GM13976 (cell line): ENCODE data around the gene ANKRD11.

Source experiments
- DNase-seq: peaks from one replicate; pipeline ENCODE4 v3.0.0; 2012; ENCODE audit warnings: low spot score
- in situ Hi-C: fragments of 300-500 bp; cut with MboI; formaldehyde crosslinking; loops from one replicate; pipeline ENCODE4 v1.12.0; 2022; ENCODE audit warnings: low sequenced_read_pairs, mixed read lengths, inconsistent platforms; ENCODE audit not compliant: unreplicated experiment
- TF ChIP-seq, protein P1 (sequence below): IDR thresholded peaks from 2 replicates; pipeline ENCODE4 v1.5.1; 2012; ENCODE audit warnings: borderline replicate concordance, mild to moderate bottlenecking; ENCODE audit not compliant: insufficient read depth; ENCODE audit errors: extremely low read depth, missing control alignments, control extremely low read depth

ANKRD11 gene

DNA sequence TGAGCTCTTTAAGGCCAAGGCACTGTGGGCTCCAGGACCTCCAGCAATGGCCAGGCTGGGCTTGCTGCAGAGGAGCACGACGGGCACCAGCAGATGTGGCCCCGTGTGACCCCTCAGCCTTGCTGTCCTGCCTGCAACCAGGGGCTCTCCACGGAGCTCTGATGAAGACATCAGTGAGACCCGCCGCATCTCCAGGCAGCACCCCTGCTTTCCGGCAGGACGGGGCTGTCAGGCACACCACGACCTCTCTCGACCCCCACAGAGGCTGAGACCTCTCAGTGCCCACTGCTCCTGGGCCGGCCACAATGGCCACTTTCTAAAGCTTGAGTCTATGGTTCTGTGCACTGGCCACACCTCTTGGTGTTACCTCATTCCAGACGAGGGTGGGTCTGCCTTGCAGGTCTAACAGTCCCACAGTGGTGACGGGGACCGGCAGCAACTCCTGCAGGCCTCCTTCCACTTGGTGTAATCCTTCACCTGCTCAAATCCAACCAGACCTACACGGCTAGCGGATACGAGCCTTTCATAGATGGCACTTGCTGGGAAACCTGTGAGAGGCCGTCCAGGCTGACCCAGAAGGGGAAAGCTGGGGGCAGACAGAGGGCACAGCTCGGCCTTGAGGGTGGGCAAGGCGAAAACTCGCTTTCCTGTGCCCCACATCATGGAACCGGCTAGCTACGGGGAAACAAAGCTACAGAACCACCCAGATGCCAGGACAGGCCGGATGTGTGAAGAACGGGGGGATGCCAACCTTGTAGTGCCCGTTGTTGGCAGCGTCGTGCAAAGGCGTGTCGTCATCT, 202.4 kb downstream of the ANKRD11 start:
- in situ Hi-C loops: no loop called here
- DNase-seq: no peak
- TF ChIP-seq, protein P1, sequence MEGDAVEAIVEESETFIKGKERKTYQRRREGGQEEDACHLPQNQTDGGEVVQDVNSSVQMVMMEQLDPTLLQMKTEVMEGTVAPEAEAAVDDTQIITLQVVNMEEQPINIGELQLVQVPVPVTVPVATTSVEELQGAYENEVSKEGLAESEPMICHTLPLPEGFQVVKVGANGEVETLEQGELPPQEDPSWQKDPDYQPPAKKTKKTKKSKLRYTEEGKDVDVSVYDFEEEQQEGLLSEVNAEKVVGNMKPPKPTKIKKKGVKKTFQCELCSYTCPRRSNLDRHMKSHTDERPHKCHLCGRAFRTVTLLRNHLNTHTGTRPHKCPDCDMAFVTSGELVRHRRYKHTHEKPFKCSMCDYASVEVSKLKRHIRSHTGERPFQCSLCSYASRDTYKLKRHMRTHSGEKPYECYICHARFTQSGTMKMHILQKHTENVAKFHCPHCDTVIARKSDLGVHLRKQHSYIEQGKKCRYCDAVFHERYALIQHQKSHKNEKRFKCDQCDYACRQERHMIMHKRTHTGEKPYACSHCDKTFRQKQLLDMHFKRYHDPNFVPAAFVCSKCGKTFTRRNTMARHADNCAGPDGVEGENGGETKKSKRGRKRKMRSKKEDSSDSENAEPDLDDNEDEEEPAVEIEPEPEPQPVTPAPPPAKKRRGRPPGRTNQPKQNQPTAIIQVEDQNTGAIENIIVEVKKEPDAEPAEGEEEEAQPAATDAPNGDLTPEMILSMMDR: no peak

DNA sequence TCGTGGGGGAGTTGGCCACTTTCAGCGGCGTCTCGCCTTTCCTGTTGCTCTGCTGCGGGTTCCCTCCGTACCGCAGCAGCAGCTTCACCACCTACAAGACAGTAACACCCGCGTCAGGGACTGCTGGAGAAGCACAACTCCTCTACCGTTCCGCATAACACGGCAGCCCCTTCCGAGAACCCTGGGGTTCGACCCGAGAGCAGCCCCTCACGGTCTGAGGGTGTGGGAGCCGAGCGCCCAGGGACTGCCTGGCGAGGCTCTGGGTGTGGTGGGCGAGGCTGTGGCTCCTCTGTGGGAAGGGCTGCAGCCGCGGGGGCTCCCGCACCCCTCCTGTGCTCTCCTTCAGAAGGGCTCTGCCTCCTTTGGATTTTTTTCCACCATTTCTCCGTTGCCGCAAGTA, 204.3 kb downstream of the ANKRD11 start:
- no peak for DNase-seq
- in situ Hi-C loops: no loop called here
- TF ChIP-seq, protein P1: no peak

DNA sequence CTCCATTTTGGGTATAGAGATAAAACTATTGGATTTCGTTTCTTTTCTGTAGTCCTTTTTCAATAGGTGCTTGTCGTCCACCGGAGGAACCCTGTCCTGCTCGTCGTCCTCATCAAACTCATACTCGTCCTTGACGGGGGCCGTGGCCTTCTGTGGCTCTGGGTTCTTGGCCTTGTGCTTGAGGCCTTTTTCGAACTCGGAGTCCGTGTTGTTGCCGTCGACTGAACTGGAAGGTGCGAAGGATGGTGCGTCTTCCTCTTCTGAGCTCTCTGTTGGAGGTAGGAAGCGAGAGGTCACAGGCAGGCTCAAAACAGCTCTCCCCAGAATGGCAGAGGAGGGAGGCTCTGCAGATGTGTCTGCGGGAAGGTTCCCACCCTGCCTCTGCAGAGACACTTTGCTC, 205.0 kb downstream of the ANKRD11 start:
- in situ Hi-C loops: no loop called here
- TF ChIP-seq, protein P1: no peak
- DNase-seq: no peak

DNA sequence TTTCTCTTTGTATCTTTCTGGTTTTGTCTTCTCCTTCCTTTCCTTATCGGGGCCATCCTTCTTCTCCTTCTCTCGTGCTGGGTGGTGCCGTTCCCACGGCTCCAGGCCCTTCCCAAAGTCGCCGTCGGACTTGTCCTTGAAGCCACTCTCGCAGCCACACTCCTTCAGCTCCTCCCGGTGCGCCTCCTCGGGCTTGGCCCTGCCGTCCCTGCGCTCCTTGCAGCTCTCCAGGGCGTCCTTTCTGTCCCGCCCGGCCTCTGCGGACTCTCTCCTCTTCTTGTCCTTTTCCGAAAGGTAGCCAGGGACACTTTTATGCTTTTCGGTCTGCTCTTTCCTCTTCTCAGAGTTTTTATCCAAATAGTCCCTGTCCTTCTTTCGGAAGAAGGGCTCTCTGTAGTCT, 206.9 kb downstream of the ANKRD11 start:
- TF ChIP-seq, protein P1: no peak
- DNase-seq: no peak
- in situ Hi-C loops: no loop called here

DNA sequence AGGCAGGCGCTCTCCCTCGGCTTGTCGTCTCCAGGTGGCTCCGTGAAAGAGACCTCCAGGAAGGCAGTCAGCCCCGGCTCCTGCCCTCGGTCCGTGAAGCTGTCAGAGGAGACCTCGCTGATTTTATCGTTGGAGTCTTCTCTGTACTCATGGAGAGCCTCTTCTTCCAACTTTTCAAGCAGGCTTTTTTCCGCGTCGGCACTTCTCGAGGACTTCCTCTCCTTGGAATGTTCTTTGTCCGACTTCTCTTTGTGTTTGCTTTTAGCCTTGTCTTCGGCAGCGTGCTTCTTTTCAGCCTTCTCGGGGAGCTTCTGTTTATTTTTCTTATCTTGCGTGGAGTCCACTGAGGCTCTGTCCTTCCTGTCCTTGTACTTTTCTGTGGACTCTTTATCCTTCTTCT, 207.8 kb downstream of the ANKRD11 start:
- in situ Hi-C loops: no loop called here
- TF ChIP-seq, protein P1: no peak
- no peak for DNase-seq

DNA sequence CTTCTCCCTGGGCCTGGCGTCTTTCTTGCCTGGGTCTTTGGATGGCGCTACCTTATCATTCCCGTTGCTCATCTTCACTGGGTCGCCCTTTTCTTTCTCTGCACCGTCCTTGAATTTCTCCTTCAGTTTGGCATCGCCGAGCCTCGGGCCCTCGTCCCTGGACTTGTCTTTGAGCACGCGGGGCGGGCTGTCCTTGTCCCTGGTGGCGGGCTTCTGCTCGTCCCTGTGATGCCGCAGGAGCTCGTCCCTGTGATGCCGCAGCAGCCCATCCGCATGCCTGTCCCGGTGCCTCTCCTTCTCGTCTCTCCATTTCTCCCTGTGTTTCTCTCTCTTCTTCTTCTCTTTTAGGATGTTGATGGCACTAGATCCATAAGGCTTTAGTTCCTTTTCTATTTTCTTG, 208.5 kb downstream of the ANKRD11 start:
- TF ChIP-seq, protein P1: no peak
- DNase-seq: no peak
- in situ Hi-C loops: no loop called here
